GM21381 (cell line): ENCODE data around the gene SRSF3.
"Not testable (repeated sequence)": the region's sequence is repeated elsewhere in the genome, so short reads cannot be mapped to it uniquely, and the experiment has no call there.

Experiments used
- ATAC-seq: cut with Tn5 transposase; IDR thresholded peaks from one replicate; pipeline ENCODE4 v1.9.1; 2021; ENCODE audit warnings: mild to moderate bottlenecking, moderate library complexity; ENCODE audit not compliant: unreplicated experiment

The SRSF3 gene

DNA sequence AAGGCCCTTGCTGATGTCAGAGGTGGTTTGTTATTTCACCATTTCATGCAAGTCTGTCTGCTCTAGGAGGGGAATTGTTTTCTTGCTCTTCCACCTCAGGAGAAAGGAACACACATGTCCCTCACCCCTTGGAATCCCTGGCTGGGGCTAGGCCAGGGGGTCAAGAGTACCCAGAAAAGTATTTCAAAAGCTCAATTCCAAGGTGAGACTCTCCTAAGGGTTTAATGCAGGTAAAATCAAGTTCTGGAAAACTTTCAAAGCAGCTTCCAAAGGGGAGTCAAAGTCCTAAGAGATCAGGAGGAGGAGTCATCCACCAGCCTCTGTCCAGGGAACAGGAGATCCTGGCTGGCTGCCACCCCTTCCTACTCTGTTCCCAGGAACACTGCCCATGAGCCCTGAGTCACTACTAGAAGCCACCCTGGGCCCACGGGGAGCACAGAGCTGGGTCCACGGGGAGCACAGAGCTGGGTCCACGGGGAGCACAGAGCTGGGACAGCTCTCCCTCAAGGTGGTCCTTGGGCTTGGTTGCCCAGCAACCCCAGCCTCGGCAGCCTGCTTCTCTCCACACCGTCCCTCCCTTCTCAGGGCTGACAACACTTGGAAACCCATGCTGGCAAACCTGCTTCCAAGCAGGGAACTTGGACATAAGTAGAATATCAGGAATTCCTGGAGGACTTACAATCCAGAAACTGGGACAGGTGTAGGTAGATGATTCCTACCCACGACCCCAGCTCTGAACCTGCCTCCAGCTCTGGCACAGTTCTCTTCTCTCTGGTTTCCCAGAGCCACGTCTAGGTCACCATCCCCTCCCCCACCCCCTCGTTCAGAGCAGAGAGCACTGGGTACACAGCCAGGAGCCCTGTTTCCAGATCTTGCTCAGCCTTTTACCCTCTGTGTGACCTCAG, 49.0 kb downstream of the SRSF3 start:
- ATAC-seq: no peak

DNA sequence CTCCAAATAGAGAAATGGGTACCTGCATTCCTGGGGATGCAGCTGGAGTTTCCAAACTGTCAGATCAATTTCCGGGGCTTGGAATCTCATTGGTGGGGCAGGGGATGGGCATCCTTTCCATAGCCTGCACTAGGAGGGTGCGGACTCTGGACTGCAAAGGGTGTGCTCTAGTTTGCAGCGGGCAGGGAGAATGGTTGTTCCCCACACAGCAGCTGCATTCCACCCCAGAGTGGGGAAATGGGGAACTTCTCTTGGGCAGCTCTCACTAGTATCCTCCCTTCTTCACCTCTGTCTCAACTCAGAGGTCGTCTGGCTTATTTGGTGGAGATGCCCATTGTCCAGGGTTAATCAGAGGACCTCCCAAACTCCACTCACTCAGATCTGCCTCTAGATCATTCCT, 49.8 kb downstream of the SRSF3 start:
- ATAC-seq: no peak

DNA sequence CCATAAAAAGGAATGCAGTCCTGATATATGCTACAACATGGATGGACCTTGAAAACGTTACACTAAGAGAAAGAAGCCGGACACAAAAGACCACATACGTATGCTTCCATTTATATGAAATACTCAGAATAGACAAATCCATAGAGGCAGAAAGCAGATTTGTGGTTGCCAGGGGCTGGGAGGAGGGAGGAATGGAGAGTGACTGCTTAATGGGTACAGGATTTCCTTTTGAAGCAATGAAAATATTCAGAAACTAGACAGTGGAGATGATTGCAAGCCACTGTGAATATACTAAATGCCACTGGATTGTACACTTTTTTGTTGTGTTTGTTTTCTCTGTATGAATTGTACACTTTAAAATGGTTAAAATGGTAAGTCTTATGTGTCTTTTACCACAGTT, 54.9 kb downstream of the SRSF3 start:
- no peak for ATAC-seq

GRCh38 chr6:36649701-36650484, 55.7 kb downstream of the SRSF3 start:
- no peak for ATAC-seq

DNA sequence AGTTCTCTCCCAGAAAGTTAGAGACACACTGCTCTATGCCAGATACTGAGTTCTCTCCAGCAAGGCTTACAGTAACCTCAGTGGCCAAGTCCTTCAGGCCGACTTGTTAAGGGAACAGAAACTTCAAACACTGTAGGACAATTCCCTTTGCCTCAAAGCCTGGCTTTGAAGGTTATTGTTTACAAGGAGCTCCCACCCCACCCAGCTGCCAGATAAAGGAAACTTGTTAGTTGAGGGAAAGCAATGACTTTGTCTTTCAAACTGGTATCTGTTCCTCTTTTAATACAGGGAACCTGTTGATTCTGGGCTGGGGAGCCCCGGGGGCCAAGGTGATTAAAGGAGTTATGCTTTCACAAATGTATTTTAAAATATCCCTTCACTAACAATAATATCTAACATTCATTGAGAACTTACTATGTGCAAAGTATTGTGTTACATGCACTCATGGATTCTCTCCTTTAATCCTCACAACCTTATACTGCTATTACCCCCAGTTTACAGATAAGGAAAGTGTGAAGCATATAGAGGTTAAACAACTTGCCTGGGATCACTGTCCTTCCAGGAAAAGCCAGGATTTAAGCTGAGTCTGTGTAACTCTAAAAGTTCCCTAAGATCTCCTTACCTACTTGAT, 56.8 kb downstream of the SRSF3 start:
- ATAC-seq: peak; percentile 75

- no peak for ATAC-seq
Observed at GRCh38 chr6:36651659-36652379, 57.7 kb downstream of the SRSF3 start.

DNA sequence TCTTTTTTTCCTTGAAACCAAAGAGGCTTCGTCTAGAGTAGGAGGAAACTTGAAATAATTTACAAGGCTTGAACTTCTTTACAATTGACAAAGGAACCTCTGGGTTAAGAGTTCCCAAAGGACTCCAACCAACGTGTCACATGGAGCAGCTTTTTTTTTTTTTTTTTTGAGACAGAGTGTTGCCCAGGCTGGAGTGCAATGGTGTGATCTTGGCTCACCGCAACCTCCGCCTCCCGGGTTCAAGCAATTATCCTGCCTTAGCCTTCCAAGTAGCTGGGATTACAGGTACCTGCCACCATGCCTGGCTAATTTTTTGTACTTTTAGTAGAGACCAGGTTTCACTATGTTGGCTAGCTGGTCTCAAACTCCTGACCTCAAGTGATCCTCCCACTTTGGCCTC, 60.3 kb downstream of the SRSF3 start:
- ATAC-seq: not testable (repeated sequence)
